HG02885 (cell line): ENCODE measurements around the gene GBX2.

ENCODE experiments used
- ATAC-seq: cut with Tn5 transposase; IDR thresholded peaks from one replicate; pipeline ENCODE4 v1.9.1; 2021; ENCODE audit warnings: mild to moderate bottlenecking; ENCODE audit not compliant: unreplicated experiment, poor library complexity

GBX2 gene

DNA sequence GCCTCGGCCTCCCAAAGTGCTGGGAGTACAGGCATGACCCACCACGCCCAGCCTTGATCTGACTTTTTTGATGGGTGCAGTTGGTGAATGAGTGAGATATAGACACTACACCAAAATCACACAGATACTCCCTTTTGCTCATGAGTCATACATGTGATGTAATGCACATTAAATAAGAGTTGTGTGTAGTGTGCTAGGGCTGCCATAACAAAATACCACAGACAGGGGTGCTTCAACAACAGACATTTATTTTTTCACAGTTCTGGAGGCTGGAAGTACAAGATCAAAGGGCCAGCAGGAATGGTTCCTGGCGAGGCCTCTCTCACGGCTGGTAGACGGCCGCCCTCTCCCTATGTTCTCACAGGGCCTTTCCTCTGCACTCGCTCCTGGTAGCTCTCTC, 46.6 kb downstream of the GBX2 start:
- no peak for ATAC-seq

DNA sequence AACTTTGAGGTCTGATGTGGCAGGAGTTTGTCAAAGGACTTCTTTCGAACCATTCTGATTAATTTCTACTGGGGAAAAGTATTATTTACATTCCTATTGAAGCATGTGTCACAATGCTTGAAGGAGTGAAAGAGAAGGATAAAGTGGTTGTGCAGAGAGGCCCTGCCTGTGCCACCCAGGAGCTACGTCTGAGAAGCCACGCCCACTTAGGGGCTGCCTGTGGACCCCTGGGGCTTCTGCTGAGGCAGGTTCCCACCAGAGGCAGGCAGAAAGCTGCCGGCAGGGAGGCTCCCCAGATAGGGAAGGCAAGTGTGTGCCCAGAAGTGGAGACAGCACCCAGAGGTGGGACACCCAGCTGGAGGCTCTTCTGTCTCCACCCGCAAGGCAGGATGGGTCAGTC, 47.4 kb downstream of the GBX2 start:
- no peak for ATAC-seq

GRCh38 chr2:236120141-236120601, 48.0 kb downstream of the GBX2 start:
- no peak for ATAC-seq

GRCh38 chr2:236119476-236119875, 48.7 kb downstream of the GBX2 start:
- no peak for ATAC-seq

DNA sequence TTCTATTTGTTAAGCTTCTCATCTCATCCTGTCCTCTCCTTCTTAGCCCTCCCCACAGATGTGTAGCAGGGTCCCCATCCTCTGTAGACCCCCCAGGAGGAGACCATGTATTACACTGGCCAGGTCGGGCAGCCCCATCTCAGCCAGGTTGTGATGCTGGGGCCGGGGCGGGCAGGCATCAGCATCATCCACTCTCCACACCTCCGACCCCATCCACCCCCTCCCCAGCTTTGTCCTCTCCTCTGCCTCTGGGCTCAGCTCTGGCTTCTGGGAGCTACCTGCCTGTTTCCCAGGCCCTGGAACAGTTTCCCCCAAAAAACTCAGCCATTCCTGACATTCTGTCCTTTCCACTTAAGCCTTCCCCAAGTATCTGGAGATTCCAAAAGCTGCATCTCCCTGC, 49.2 kb downstream of the GBX2 start:
- ATAC-seq, result no peak

DNA sequence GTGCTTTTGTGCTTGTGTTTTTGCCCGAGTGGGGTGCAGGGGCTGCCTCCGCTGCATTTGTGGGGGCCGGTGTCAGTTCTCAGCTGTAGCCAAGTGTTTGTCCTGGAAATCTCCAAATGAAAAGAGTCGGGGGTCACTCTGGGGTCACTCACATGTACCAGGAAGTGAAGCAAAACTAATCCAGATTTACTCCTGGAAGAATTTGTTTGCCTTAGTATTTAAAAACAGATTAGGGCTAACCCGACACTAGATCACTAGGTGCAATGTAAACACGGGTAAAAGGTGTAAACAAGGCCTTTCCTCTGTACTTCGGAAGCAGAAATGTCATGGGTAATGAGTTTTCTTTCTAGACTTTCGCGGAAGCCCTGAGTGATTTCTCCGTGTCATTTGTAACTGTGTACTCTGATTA, 50.3 kb downstream of the GBX2 start:
- ATAC-seq, result no peak

- no peak for ATAC-seq
Observed at GRCh38 chr2:236117401-236117800, 50.8 kb downstream of the GBX2 start.
